ENCODE results near the gene NUCB2.

- TF ChIP-seq EZH2 (IDR thresholded peaks at IDR 0.05; ENCODE audit: borderline replicate concordance, low read depth, low read length, poor library complexity, severe bottlenecking): no peak
- no peak for TF ChIP-seq CTCF (conservative IDR thresholded peaks at IDR 0.05; ENCODE audit: low read depth, low read length)
Observed at GRCh38 chr11:17268902-17269301, 7.6 kb upstream of the NUCB2 start.
